Right lobe of liver (tissue), 6 donors: ENCODE results near the gene GRK6. TPM values are rescaled to one million over a fixed set of nuclear protein-coding genes. Genes with fewer than 3 reads are reported as not detected.

Source experiments
- ATAC-seq, 4 donors: fragments of 200-7000 bp; cut with Tn5 transposase; one replicate each; pipeline ENCODE4 v1.9.1; 2020; ENCODE audit warnings: mild to moderate bottlenecking in 4 of 4, moderate library complexity in 4 of 4
- DNase-seq, 3 donors: peaks; one replicate each; pipeline ENCODE4 v3.0.0-alpha.2; 2020
- H3K27ac ChIP-seq, 3 donors: fragments of 200-600 bp; one replicate each; pipeline ENCODE4 v1.8.0; 2022
- H3K27me3 ChIP-seq, 2 donors: fragments of 200-600 bp; one replicate each; pipeline ENCODE4 v1.8.0; 2022
- H3K36me3 ChIP-seq, 4 donors: fragments of 200-600 bp; sonication (generic) in 1 of 4; one replicate each; pipeline versions ENCODE4 v1.5.1 to v1.8.0; 2017 to 2022; ENCODE audit warnings: control low read depth in 1 of 4
- H3K4me1 ChIP-seq, 4 donors: fragments of 200-600 bp; sonication (generic) in 1 of 4; one replicate each; pipeline versions ENCODE4 v1.5.1 to v1.8.0; 2017 to 2022; ENCODE audit warnings: control low read depth in 1 of 4
- H3K4me3 ChIP-seq, 3 donors: fragments of 200-600 bp; one replicate each; pipeline ENCODE4 v1.8.0; 2022
- H3K9me3 ChIP-seq, 4 donors: fragments of 200-600 bp; sonication (generic) in 1 of 4; one replicate each; pipeline versions ENCODE4 v1.5.1 to v1.8.0; 2017 to 2022; ENCODE audit warnings: control low read depth in 1 of 4
- POLR2A ChIP-seq: fragments of 450-650 bp; IDR thresholded peaks from one replicate; pipeline ENCODE4 v1.6.1; 2017; ENCODE audit warnings: antibody characterized with exemption, mild to moderate bottlenecking
- whole genome bisulfite sequencing: methylation state at CpG from one replicate; pipeline ENCODE4 v1.1.6; 2018; ENCODE audit warnings: low coverage, low lambda C conversion rate; ENCODE audit not compliant: insufficient coverage; ENCODE audit errors: missing lambda C conversion rate; 5-methylcytosine and 5-hydroxymethylcytosine counted together
- intact Hi-C, 2 donors: fragments of 100-400 bp; cut with DNase I; formaldehyde crosslinking; loops; one replicate each; pipeline versions ENCODE4 v1.11.2 to v1.14.1; 2022
- total RNA-seq, 6 experiments: library from RNA; depleted of rRNA in 2 of 6; stranded (reverse); fragments of >200 nt in 2 of 6; fragmentation: NEBNext Ultra II Directional in 3 of 6; extraction: Animal tissue kit (Norgen Biotek cat#: 25700) in 3 of 6; gene quantifications; one replicate each; pipeline versions ENCODE4 v1.1.0 to v1.2.4, GENCODE V29; 2016 to 2023
- TF ChIP-seq, protein P1 (sequence below), 4 donors: fragments of 200-600 bp in 3 of 4; fragments of 450-650 bp in 1 of 4; IDR thresholded peaks; one replicate each; pipeline versions ENCODE4 v1.5.1 to v1.8.0; 2016 to 2022; ENCODE audit warnings: antibody characterized with exemption in 4 of 4, mild to moderate bottlenecking in 2 of 4
- donor health status: DM: no; HTN: yes; CAD: no.
- donor health status: DM: no; HTN: no; CAD: no.
- donor health status: DM: no; HTN: no; CAD: no.
- donor health status: DM: no; HTN: yes; CAD: no.
- donor health status: DM: no; HTN: yes; CAD: no.

The GRK6 gene
- total RNA-seq, 6 experiments from 2014 or later, result 6.1 to 10.8 (median 10.0) TPM

DNA sequence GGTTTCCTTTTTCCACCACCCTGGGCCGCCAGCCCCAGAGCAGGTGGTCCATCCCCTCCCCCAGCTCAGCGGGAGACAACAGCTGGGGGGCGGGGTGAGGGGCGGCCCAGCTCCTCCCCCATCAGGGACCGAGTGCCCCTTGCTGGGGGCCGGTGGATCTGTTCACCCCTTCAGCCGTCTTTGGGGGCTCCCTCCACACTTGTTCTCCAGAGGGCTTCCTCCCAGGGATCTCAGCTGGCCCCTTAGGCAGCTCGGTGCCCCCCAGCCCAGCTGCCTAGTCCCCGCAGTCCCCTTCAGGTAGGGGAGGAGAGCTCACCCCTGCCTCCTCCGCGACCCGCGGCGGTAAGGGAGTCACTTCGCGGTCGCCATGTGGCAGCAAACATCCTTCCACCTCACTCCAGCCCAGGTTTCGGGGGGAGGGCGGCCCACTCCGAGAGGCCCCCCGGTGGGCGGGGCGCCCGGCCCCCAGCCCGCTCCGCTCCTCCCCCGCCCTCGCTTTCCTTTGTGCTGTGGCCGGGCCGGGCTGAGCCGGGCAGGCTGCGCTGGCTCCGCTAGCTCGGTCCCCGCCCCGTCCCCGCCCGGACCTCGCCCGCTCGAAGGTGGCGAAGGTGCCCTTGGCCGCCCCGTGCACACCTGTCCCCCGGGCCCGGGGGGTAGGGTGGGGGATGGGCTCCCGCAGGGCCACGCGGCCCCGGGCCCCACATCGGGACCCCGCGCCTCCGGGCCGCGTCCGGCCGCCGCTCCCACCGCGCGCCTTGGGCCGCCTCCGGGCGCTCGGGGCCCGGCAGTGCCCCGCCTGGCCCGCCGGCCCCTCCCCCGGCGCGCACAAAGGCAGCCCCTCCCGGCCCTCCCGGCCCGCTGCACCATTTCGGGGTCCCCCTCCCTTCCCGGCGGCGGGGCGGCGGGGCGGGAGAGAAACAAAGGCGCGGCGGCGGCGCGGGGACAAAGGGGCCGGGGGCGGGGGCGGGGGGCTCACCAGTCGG, 46.3 kb downstream of the GRK6 start:
- intact Hi-C loops, result no loop called here
- TF ChIP-seq, protein P1, sequence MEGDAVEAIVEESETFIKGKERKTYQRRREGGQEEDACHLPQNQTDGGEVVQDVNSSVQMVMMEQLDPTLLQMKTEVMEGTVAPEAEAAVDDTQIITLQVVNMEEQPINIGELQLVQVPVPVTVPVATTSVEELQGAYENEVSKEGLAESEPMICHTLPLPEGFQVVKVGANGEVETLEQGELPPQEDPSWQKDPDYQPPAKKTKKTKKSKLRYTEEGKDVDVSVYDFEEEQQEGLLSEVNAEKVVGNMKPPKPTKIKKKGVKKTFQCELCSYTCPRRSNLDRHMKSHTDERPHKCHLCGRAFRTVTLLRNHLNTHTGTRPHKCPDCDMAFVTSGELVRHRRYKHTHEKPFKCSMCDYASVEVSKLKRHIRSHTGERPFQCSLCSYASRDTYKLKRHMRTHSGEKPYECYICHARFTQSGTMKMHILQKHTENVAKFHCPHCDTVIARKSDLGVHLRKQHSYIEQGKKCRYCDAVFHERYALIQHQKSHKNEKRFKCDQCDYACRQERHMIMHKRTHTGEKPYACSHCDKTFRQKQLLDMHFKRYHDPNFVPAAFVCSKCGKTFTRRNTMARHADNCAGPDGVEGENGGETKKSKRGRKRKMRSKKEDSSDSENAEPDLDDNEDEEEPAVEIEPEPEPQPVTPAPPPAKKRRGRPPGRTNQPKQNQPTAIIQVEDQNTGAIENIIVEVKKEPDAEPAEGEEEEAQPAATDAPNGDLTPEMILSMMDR (IDR thresholded peaks at IDR 0.05), result no peak
- TF ChIP-seq POLR2A, result no peak
- DNase-seq (no peak), ATAC-seq (peak; percentile 7 to 29 (median 26))
- Histone ChIP-seq H3K27me3 (no peaks in the 10 kb centered on the region), H3K27ac (no peak overlapping the region), H3K4me1 (peaks cover 0 to 5% (median 0%) of the 10 kb centered on the region in 4 donors), H3K9me3 (no peaks in the 10 kb centered on the region), H3K36me3 (no peaks in the 10 kb centered on the region), H3K4me3 (peak overlapping the region; percentile 45 to 50 (median 45))
- 5% methylated on average over 10 of the region's 93 CpGs for WGBS

DNA sequence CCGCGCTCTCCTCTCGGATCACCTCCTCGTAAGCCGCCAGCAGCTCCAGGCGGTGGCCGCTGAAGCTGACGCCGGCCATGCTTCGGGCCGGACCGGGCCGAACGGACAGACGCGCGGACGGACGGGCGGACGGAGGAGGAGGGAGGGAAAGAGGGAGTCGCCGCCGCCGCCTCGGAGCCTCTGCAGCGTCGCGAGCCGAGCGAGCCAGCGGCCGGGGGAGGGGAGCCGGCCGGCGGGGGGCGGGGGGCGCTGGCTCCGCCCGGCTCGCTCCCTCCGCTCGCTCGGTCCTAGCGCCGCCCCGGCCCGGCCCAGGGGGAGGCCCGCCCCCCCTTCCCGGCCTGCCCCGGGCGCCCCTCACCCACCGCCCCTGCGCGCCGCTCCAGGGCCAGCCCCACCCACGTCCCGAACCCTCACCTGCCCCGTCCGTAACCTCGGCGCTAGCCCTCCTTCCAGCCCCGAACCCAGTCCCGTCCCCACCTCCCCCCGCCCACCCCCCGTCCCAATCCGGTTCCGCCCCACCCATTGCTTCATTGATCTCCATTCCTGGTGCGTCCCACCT, 47.0 kb downstream of the GRK6 start, which contains the start of gene DBN1:
Gene DBN1, minus strand, starts transcription at position 192 of the 559 bp plus-strand sequence. Its CDS starts 113 bp downstream, at position 79.
- Histone ChIP-seq H3K27me3 (no peaks in the 10 kb centered on the region), H3K36me3 (no peaks in the 10 kb centered on the region), H3K4me1 (peaks cover 0 to 5% (median 0%) of the 10 kb centered on the region in 4 donors), H3K9me3 (no peaks in the 10 kb centered on the region), H3K27ac (no peak within 1 kb of the TSS), H3K4me3 (peak within 1 kb of the TSS; percentile 45 to 50 (median 45))
- DNase-seq (no peak), ATAC-seq (peak; percentile 36 to 50 (median 41))
- intact Hi-C loops, result no loop called here
- WGBS, result 45% methylated on average over 5 of the region's 69 CpGs
- TF ChIP-seq, protein P1 (IDR thresholded peaks at IDR 0.05), result no peak
- TF ChIP-seq POLR2A, result no peak

DNA sequence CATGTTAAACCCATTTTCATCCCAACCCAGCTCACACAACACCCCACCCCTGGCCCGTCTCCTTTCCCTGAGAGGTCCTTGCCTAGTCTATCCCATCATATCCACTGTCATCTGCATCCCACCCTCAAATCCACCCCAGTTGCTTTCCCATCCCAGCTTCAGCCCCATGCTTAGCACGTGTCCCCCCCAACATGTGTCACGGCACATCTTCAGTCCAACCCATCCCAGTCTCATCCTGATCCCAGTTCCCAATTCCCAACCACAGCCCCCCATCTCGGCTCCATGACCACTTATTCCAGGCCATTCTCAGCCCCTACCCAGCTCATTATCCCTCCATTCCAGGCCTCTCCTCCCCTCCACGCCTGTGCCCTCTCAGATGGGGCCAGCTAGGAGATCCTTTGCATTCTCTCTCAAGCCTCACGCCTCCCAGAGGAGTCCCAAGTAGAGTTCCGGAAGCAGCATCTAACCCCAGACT, 47.6 kb downstream of the GRK6 start:
- intact Hi-C loops, result no loop called here
- Histone ChIP-seq H3K27me3 (no peaks in the 10 kb centered on the region), H3K9me3 (no peaks in the 10 kb centered on the region), H3K4me1 (peaks cover 0 to 8% (median 1%) of the 10 kb centered on the region in 4 donors), H3K36me3 (no peaks in the 10 kb centered on the region), H3K27ac (no peak overlapping the region), H3K4me3 (no peak overlapping the region)
- TF ChIP-seq, protein P1 (IDR thresholded peaks at IDR 0.05), result no peak
- no peak for TF ChIP-seq POLR2A
- 62% methylated on average over 7 of the region's 7 CpGs for WGBS
- ATAC-seq (no peak), DNase-seq (no peak)

DNA sequence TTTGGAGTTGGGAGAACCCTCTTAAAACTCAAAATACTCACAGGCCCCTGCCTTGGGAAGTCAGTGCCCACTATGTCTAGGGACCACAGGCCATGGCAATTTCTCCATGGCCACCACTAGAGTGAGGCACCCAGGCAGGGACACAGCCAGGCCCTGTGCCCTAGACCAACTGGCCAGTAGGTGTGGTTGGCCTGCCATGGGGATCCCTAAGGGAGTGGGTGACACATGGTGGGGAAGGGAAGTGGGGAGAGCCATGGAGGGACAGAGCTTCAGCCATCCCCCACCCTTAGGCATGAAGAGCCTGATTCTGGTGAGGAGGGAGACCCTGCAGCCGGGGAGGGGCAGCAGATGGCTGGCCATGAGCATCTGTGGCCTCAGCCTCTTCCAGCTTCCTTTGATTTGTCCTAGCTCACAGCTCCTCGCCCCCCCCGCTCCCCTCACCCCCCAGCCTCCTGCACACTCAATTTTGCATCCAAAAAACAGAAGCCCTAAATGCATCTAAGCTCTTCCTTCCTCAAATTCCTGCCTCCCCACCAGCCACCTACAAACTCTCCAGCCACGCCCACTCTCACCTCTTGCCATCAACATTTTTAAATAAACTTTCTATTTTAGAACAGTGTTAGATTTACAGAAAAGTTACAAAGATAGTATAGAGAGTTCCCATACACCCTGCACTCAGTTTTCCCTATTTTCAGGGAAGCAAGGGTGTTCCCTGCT, 48.5 kb downstream of the GRK6 start:
- DNase-seq (no peak), ATAC-seq (no peak)
- no peaks in the 10 kb centered on the region for H3K27me3 ChIP-seq
- no peak overlapping the region for H3K27ac ChIP-seq
- intact Hi-C loops, result no loop called here
- H3K9me3 ChIP-seq, result no peaks in the 10 kb centered on the region
- no peak overlapping the region for H3K4me3 ChIP-seq
- H3K4me1 ChIP-seq, result peaks cover 0 to 18% (median 6%) of the 10 kb centered on the region in 4 donors
- H3K36me3 ChIP-seq, result no peaks in the 10 kb centered on the region
- no peak for TF ChIP-seq POLR2A
- TF ChIP-seq, protein P1 (IDR thresholded peaks at IDR 0.05), result no peak
- 63% methylated on average over 1 of the region's 4 CpGs for WGBS
